Neuronal stem cell (in vitro differentiated cells): ENCODE measurements around the gene TBC1D14.
"Not testable (repeated sequence)": the region's sequence is repeated elsewhere in the genome, so short reads cannot be mapped to it uniquely, and the experiment has no call there.

Experiments used
- DNase-seq: peaks from one replicate; pipeline ENCODE4 v3.0.0-alpha.2; 2013; ENCODE audit warnings: low spot score
- H2AFZ ChIP-seq: one replicate; pipeline ENCODE4 v1.6.1; 2013; ENCODE audit warnings: mild to moderate bottlenecking, low read length, inconsistent platforms
- H2AK5ac ChIP-seq: 2 replicates; pipeline ENCODE4 v1.6.1; 2013; ENCODE audit warnings: low read depth, mild to moderate bottlenecking, inconsistent platforms, low read length, moderate library complexity, mixed read lengths
- H2BK120ac ChIP-seq: 2 replicates; pipeline ENCODE4 v1.6.1; 2013; ENCODE audit warnings: low read depth, mild to moderate bottlenecking, inconsistent platforms, low read length, moderate library complexity, mixed read lengths
- H2BK12ac ChIP-seq: one replicate; pipeline ENCODE4 v1.6.1; 2013; ENCODE audit warnings: low read length, inconsistent platforms
- H2BK15ac ChIP-seq: 2 replicates; pipeline ENCODE4 v1.6.1; 2013; ENCODE audit warnings: mild to moderate bottlenecking, low read length, inconsistent platforms, mixed read lengths
- H2BK5ac ChIP-seq: one replicate; pipeline ENCODE4 v1.6.1; 2013; ENCODE audit warnings: inconsistent platforms, mild to moderate bottlenecking, low read length, moderate library complexity
- H3K14ac ChIP-seq: one replicate; pipeline ENCODE4 v1.6.1; 2013; ENCODE audit warnings: low read length, inconsistent platforms
- H3K18ac ChIP-seq: 2 replicates; pipeline ENCODE4 v1.6.1; 2013; ENCODE audit warnings: low read length, inconsistent platforms
- H3K23ac ChIP-seq: 2 replicates; pipeline ENCODE4 v1.6.1; 2013; ENCODE audit warnings: low read depth, mild to moderate bottlenecking, mixed read lengths, low read length, inconsistent platforms; ENCODE audit not compliant: poor library complexity
- H3K27ac ChIP-seq: replicated peaks from 3 replicates; pipeline ENCODE4 v1.5.1; 2013; ENCODE audit warnings: low read length, inconsistent platforms
- H3K27me3 ChIP-seq, 3 experiments: 2 replicates each; pipeline ENCODE4 v1.6.1; 2013; ENCODE audit warnings: low read length in 3 of 3, mild to moderate bottlenecking in 2 of 3, inconsistent platforms in 1 of 3, low read depth in 1 of 3, mixed read lengths in 1 of 3, moderate library complexity in 1 of 3; ENCODE audit not compliant: control insufficient read depth in 3 of 3, insufficient read depth in 3 of 3
- H3K36me3 ChIP-seq, 2 donors: replicated peaks in 1 of 2; 2 replicates each; pipeline ENCODE4 v1.6.1; 2013; ENCODE audit warnings: low read length in 2 of 2; ENCODE audit not compliant: control insufficient read depth in 2 of 2, insufficient read depth in 2 of 2
- H3K4ac ChIP-seq: 2 replicates; pipeline ENCODE4 v1.6.1; 2013; ENCODE audit warnings: inconsistent platforms, mild to moderate bottlenecking, low read length, moderate library complexity
- H3K4me1 ChIP-seq, 2 donors: 1 replicate in 1 of 2; 2 replicates in 1 of 2; pipeline ENCODE4 v1.6.1; 2013; ENCODE audit warnings: low read length in 2 of 2, low read depth in 1 of 2; ENCODE audit not compliant: control insufficient read depth in 2 of 2, insufficient read depth in 1 of 2
- H3K4me2 ChIP-seq: one replicate; pipeline ENCODE4 v1.6.1; 2013; ENCODE audit warnings: mild to moderate bottlenecking, low read length, inconsistent platforms; ENCODE audit not compliant: insufficient read depth, poor library complexity, severe bottlenecking
- H3K4me3 ChIP-seq, 2 donors: 2 replicates each; pipeline ENCODE4 v1.5.1; 2013; ENCODE audit warnings: low read length in 2 of 2, mild to moderate bottlenecking in 2 of 2, inconsistent platforms in 1 of 2, moderate library complexity in 1 of 2
- H3K79me1 ChIP-seq: one replicate; pipeline ENCODE4 v1.6.1; 2013; ENCODE audit warnings: low read depth, mild to moderate bottlenecking, inconsistent platforms, low read length, moderate library complexity
- H3K9ac ChIP-seq: one replicate; pipeline ENCODE4 v1.6.1; 2013; ENCODE audit warnings: mild to moderate bottlenecking, low read depth, low read length, inconsistent platforms; ENCODE audit not compliant: poor library complexity
- H3K9me3 ChIP-seq, 2 donors: replicated peaks in 1 of 2; 2 replicates each; pipeline versions ENCODE3 to v1.6.1; 2013; ENCODE audit warnings: low read length in 2 of 2, mild to moderate bottlenecking in 2 of 2, inconsistent platforms in 1 of 2, low read depth in 1 of 2, mixed read lengths in 1 of 2, moderate library complexity in 1 of 2; ENCODE audit not compliant: control insufficient read depth in 2 of 2, insufficient read depth in 1 of 2
- H4K8ac ChIP-seq: one replicate; pipeline ENCODE4 v1.6.1; 2013; ENCODE audit warnings: low read depth, mild to moderate bottlenecking, inconsistent platforms, low read length, moderate library complexity
- H4K91ac ChIP-seq: one replicate; pipeline ENCODE4 v1.6.1; 2013; ENCODE audit warnings: low read length, low read depth, mild to moderate bottlenecking, inconsistent platforms; ENCODE audit not compliant: poor library complexity
- WGBS, 2 donors: extraction: QIAGEN DNeasy Blood & Tissue Kit; methylation state at CpG; one replicate each; pipeline ENCODE4 v1.1.7; 2013; ENCODE audit warnings: missing lambda C conversion rate in 2 of 2, mixed read lengths in 1 of 2; ENCODE audit not compliant: insufficient read length in 2 of 2, insufficient replicate concordance in 1 of 2; ENCODE audit errors: extremely low coverage in 2 of 2; 5-methylcytosine and 5-hydroxymethylcytosine counted together

The TBC1D14 gene

GRCh38 chr4:6977846-6978245 lies 68.2 kb downstream of the TBC1D14 start:
- not testable (repeated sequence) for H3K14ac ChIP-seq, H4K91ac ChIP-seq, H3K9ac ChIP-seq, DNase-seq, H2BK120ac ChIP-seq, H3K4me1 ChIP-seq, H3K23ac ChIP-seq, H3K18ac ChIP-seq, H2BK15ac ChIP-seq, H3K4me2 ChIP-seq, H2BK5ac ChIP-seq, H2AK5ac ChIP-seq, H2BK12ac ChIP-seq, H2AFZ ChIP-seq, H3K36me3 ChIP-seq, H3K9me3 ChIP-seq, H4K8ac ChIP-seq, H3K27me3 ChIP-seq, H3K4me3 ChIP-seq, H3K27ac ChIP-seq, H3K4ac ChIP-seq, H3K79me1 ChIP-seq
- WGBS, 2 donors: no CpG with 5 or more reads among the region's 33 CpGs

GRCh38 chr4:6983544-6984142 lies 74.0 kb downstream of the TBC1D14 start:
- no peaks in the 10 kb centered on the region for H3K27me3 ChIP-seq
- peaks cover 0 to 2% of the 10 kb centered on the region in 2 donors for H3K36me3 ChIP-seq
- no peak overlapping the region for H4K8ac ChIP-seq
- no peak overlapping the region for H4K91ac ChIP-seq
- no peak overlapping the region for H3K18ac ChIP-seq
- no peak overlapping the region for H2BK5ac ChIP-seq
- H3K14ac ChIP-seq: no peak overlapping the region
- H2BK15ac ChIP-seq: no peak overlapping the region
- H2AK5ac ChIP-seq: no peak overlapping the region
- peaks cover 13 to 21% of the 10 kb centered on the region in 2 donors for H3K4me1 ChIP-seq
- no peak overlapping the region for H3K9ac ChIP-seq
- no peak overlapping the region for H3K4ac ChIP-seq
- H3K4me2 ChIP-seq: no peak overlapping the region
- no peak overlapping the region for H3K4me3 ChIP-seq
- H2BK12ac ChIP-seq: no peak overlapping the region
- peaks cover 2% of the 10 kb centered on the region for H3K79me1 ChIP-seq
- no peak overlapping the region for H2AFZ ChIP-seq
- no peak overlapping the region for H2BK120ac ChIP-seq
- WGBS, 2 donors: no CpG with 5 or more reads among the region's 4 CpGs
- DNase-seq: no peak
- no peak overlapping the region for H3K23ac ChIP-seq
- no peak overlapping the region for H3K27ac ChIP-seq
- no peaks in the 10 kb centered on the region for H3K9me3 ChIP-seq

- Histone ChIP-seq H3K4me1 (peaks cover 17 to 21% of the 10 kb centered on the region in 2 donors), H3K9ac (no peak overlapping the region), H3K79me1 (peaks cover 8% of the 10 kb centered on the region), H2BK12ac (no peak overlapping the region), H2BK5ac (no peak overlapping the region), H2BK15ac (no peak overlapping the region), H2AFZ (no peak overlapping the region), H2BK120ac (no peak overlapping the region), H3K9me3 (no peaks in the 10 kb centered on the region), H3K4me3 (no peak overlapping the region), H4K8ac (no peak overlapping the region), H2AK5ac (no peak overlapping the region), H3K4ac (no peak overlapping the region), H3K36me3 (peaks cover 6 to 7% of the 10 kb centered on the region in 2 donors), H3K4me2 (no peak overlapping the region), H3K18ac (no peak overlapping the region), H3K23ac (no peak overlapping the region), H3K27ac (no peak overlapping the region), H4K91ac (no peak overlapping the region), H3K27me3 (no peaks in the 10 kb centered on the region), H3K14ac (no peak overlapping the region)
- no peak for DNase-seq
- WGBS, 2 donors: 100% methylated on average over 1 of the region's 13 CpGs; no CpG with 5 or more reads in 1 of the 2 donors
Observed at GRCh38 chr4:6984612-6985425, 75.2 kb downstream of the TBC1D14 start.

- Histone ChIP-seq H3K4me1 (peaks cover 17 to 21% of the 10 kb centered on the region in 2 donors), H3K14ac (no peak overlapping the region), H3K36me3 (peaks cover 8 to 16% of the 10 kb centered on the region in 2 donors), H3K27me3 (no peaks in the 10 kb centered on the region), H3K9me3 (no peaks in the 10 kb centered on the region), H3K4ac (peak overlapping the region; percentile 61), H2AK5ac (no peak overlapping the region), H2BK5ac (no peak overlapping the region), H2AFZ (peak overlapping the region; percentile 89), H4K8ac (no peak overlapping the region), H3K18ac (peak overlapping the region; percentile 78), H2BK15ac (peak overlapping the region; percentile 31), H3K9ac (peak overlapping the region; percentile 51), H3K27ac (peak overlapping the region; percentile 79), H3K79me1 (peaks cover 8% of the 10 kb centered on the region), H3K4me3 (peak overlapping the region; percentile 63 to 86), H3K4me2 (peak overlapping the region; percentile 89), H2BK12ac (no peak overlapping the region), H4K91ac (no peak overlapping the region), H2BK120ac (no peak overlapping the region), H3K23ac (no peak overlapping the region)
- no peak for DNase-seq
- WGBS, 2 donors: no CpG with 5 or more reads among the region's 28 CpGs
Observed at GRCh38 chr4:6986072-6986780, 76.6 kb downstream of the TBC1D14 start.
